ENCODE results near the gene RLF.

DNA sequence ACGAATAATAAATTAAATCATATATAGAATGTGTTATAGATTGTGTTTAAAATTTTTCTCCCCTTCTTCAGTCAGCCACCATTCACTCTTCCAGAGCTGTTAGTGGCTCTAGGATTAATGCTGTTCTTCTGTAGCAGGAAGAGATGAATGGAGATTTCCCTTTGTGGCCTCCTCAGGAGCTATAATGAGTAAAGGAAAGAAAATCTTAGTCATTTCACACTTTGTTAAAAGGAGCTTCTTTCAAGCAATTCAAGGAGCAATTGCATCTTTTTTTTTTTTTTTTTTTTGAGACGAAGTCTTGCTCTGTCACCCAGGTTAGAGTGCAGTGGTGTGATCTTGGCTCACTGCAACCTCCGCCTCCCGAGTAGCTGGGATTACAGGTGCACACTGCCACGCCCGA is 62.9 kb downstream of the RLF start:
- TF ChIP-seq, protein P1, sequence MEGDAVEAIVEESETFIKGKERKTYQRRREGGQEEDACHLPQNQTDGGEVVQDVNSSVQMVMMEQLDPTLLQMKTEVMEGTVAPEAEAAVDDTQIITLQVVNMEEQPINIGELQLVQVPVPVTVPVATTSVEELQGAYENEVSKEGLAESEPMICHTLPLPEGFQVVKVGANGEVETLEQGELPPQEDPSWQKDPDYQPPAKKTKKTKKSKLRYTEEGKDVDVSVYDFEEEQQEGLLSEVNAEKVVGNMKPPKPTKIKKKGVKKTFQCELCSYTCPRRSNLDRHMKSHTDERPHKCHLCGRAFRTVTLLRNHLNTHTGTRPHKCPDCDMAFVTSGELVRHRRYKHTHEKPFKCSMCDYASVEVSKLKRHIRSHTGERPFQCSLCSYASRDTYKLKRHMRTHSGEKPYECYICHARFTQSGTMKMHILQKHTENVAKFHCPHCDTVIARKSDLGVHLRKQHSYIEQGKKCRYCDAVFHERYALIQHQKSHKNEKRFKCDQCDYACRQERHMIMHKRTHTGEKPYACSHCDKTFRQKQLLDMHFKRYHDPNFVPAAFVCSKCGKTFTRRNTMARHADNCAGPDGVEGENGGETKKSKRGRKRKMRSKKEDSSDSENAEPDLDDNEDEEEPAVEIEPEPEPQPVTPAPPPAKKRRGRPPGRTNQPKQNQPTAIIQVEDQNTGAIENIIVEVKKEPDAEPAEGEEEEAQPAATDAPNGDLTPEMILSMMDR (IDR thresholded peaks at IDR 0.05), result no peak
- TF ChIP-seq POLR2AphosphoS5 (IDR thresholded peaks at IDR 0.05; ENCODE audit: low read depth, low read length), result no peak
